ENCODE measurements around the gene RCAN1.
A peak's percentile ranks its signal among the peaks of the same experiment; 100 is the strongest.

RCAN1 gene

GRCh38 chr21:34519694-34520093 is 95.2 kb downstream of the RCAN1 start:
- DNase-seq (ENCODE audit: insufficient read length, low spot score) (no peak), FAIRE-seq (no peak)
- no peak for TF ChIP-seq CTCF (IDR thresholded peaks at IDR 0.05; ENCODE audit: insufficient read depth, missing control alignments)

- DNase-seq (ENCODE audit: insufficient read length, low spot score), result no peak
- no peak for FAIRE-seq
- TF ChIP-seq CTCF (IDR thresholded peaks at IDR 0.05; ENCODE audit: insufficient read depth, missing control alignments), result no peak
These were observed 95.9 kb downstream of the RCAN1 start for GRCh38 chr21:34519016-34519415.

GRCh38 chr21:34518301-34518700 is 96.6 kb downstream of the RCAN1 start:
- FAIRE-seq, result no peak
- TF ChIP-seq CTCF (IDR thresholded peaks at IDR 0.05; ENCODE audit: insufficient read depth, missing control alignments), result no peak
- DNase-seq (ENCODE audit: insufficient read length, low spot score), result no peak

GRCh38 chr21:34517491-34518245 is 97.2 kb downstream of the RCAN1 start:
- DNase-seq (ENCODE audit: insufficient read length, low spot score) (no peak), FAIRE-seq (no peak)
- no peak for TF ChIP-seq CTCF (IDR thresholded peaks at IDR 0.05; ENCODE audit: insufficient read depth, missing control alignments)

GRCh38 chr21:34517039-34517438 is 97.9 kb downstream of the RCAN1 start:
- TF ChIP-seq CTCF (IDR thresholded peaks at IDR 0.05; ENCODE audit: insufficient read depth, missing control alignments), result no peak
- no peak for DNase-seq (ENCODE audit: insufficient read length, low spot score)
- no peak for FAIRE-seq

- DNase-seq (ENCODE audit: insufficient read length, low spot score) (no peak), FAIRE-seq (no peak)
- no peak for TF ChIP-seq CTCF (IDR thresholded peaks at IDR 0.05; ENCODE audit: insufficient read depth, missing control alignments)
These were observed 100.3 kb downstream of the RCAN1 start for GRCh38 chr21:34514576-34515115.

GRCh38 chr21:34513129-34513675 is 101.7 kb downstream of the RCAN1 start:
- no peak for TF ChIP-seq CTCF (IDR thresholded peaks at IDR 0.05; ENCODE audit: insufficient read depth, missing control alignments)
- DNase-seq (ENCODE audit: insufficient read length, low spot score) (peak; percentile 29), FAIRE-seq (no peak)
